Activated T-cell treated with anti-CD3 and anti-CD28 coated beads, Interleukin-2, amount 50 U/mL, for 48 hours (primary cell): ENCODE measurements around the gene KIF11.
A peak's percentile ranks its signal among the peaks of the same experiment; 100 is the strongest.
"Not testable (repeated sequence)": the region's sequence is repeated elsewhere in the genome, so short reads cannot be mapped to it uniquely, and the experiment has no call there.

Experiments used
- DNase-seq, 2 experiments: peaks; one replicate each; pipeline ENCODE4 v3.0.0-alpha.2; 2020

The KIF11 gene

GRCh38 chr10:92591550-92592022 is 1.3 kb upstream of the KIF11 start:
- peak; percentile 91 to 93 for DNase-seq

- no peak for DNase-seq
Observed at GRCh38 chr10:92593619-92594588, 974 bp downstream of the KIF11 start.

DNA sequence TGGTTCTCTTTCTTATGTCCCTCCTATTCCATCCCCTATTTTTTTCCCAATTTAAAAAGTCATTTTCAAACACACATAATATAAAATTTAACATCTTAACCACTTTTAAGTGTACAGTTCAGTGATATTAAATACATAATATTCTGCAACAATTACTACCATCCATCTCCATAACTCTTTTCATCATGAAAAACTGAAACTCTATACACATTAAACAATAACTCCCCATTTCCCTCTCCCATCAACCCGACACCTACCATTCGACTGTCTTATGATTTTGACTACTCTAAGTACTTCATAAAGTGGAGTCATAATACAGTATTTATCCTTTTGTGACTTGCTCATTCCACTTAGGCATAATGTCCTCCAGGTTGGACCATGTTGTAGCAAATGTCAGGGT is 2.6 kb downstream of the KIF11 start:
- no peak for DNase-seq

GRCh38 chr10:92598321-92598720 is 5.4 kb downstream of the KIF11 start:
- no peak for DNase-seq

DNA sequence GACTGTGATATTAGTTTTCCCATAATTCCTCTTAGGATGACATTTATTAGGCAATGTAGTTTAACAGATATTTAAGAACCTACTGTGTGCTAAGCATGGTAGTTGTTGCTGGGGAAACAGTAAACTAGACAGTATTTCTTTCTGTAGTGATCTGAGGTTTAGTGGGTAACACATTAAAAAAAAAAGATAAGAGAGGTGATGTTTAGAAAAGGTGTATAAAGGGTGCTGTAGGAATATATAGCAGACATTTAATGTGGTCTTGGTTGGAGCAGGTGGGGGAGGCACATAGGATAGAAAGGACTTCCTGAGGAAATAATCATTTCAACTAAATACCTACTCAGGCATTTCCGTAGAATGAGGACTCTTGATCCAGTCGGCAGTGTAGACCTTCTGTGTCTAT is 11.9 kb downstream of the KIF11 start:
- no peak for DNase-seq

GRCh38 chr10:92615515-92615914 is 22.6 kb downstream of the KIF11 start:
- no peak for DNase-seq

- no peak for DNase-seq
Observed at GRCh38 chr10:92619368-92619767, 26.4 kb downstream of the KIF11 start.

DNA sequence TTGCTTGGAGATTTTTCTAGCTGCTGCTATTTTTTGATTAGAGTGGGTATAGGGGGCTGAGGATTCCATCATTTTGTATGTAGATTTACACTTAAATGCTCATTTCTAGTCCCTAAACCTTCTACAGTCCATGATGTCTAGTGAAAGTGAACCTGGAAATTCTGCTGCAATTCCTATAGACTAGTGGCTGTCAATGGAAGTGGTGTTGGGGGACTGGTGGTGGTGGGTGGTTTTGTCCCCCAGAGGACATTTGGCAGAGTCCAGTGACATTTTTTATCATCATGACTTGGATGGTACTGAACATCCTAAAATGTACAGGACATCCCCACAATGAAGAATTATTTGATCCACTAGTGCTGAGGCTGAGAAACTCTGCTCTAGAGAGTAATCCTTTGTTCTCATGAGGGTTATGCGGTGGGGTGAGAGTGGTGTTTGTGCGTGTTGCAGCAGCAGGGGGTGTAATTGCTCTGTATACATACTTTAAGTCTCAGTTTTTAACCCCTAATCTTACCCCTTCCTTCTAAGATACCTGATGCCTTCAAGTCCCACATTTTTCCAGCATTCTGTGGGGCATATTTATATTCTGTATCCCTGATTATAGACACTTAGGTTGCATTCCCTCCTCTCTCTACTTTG is 35.0 kb downstream of the KIF11 start:
- DNase-seq = no peak

GRCh38 chr10:92629945-92630344 is 37.0 kb downstream of the KIF11 start:
- no peak for DNase-seq

DNA sequence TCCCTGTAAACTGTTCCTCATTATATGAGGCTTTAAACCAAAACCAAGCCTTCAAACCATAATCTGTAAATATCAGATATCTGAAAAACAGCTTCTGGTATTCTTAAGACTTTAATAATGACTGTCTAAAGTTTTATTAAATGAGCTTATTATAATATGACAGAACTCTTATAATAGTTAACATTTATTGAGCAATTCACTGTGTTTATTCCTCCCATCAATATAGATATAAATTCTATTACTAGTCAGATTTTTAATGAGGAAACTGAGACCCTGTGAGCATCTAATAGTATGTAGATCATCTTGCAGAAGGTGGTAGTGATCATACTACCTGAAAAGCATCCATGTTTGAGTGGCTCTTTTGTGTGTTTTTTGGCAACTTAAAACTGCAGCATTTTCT is 45.1 kb downstream of the KIF11 start:
- no peak for DNase-seq

GRCh38 chr10:92640107-92640506 is 47.2 kb downstream of the KIF11 start:
- DNase-seq = no peak

- no peak for DNase-seq
Observed at GRCh38 chr10:92641492-92641891, 48.6 kb downstream of the KIF11 start.

DNA sequence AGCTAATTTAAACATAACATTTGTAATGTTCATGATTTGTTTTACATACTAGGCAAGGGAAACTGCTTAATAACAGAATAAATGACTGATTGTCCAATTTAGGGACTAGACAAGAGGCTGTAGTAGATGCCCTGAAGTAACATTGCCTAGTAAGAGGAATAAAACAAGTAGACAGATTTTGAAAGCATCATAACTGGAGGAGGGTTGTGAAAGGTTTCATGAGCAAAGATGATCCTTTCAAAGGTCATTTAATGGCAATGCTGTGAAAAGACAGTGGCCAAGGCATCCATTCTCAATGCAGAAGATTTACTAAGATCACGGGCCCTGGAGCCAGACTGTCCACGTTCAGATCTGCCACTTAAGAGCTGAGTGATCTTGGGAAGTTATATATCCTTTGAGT is 52.0 kb downstream of the KIF11 start:
- DNase-seq = no peak

GRCh38 chr10:92650864-92651263 is 57.9 kb downstream of the KIF11 start:
- DNase-seq = not testable (repeated sequence)

DNA sequence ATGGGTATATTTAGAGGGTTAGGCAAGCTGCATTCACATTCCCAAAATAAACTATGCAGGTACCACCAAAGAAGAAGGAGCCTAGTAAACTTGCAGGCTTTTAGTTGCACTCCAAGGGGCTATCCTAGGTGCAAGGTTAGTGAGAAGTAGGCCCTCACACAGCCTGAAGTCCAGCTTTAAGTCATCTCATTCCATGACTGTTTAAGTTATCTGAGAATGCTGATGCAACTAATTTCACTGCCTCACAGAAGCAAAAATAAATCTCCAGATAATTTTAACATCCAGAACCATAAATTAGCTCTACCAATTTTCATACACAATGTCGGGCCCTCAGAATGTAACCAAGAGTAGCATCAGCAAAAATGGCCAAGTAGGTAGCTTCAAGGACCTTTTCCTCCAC is 62.5 kb downstream of the KIF11 start:
- DNase-seq = no peak

GRCh38 chr10:92656266-92656961 is 63.5 kb downstream of the KIF11 start:
- DNase-seq = no peak

DNA sequence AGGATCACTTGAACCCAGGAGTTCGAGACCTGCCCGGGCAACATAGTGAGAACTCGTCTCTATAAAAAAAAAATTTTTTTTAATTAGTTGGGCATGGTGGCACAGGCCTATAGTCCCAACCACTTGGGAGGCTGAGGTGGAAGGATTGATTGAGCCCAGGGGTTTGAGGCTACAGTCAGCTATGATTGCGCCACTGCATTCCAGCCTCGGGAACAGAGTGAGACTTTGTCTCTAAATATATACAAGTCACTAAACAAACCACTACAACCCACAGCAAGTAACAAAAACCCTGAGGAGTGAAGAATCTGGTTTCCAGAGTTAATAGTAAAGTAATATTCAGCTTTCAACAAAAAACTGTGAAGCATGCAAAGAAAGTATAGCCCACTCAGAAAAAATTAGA is 64.1 kb downstream of the KIF11 start:
- DNase-seq = no peak

GRCh38 chr10:92662848-92663247 is 69.9 kb downstream of the KIF11 start:
- no peak for DNase-seq

DNA sequence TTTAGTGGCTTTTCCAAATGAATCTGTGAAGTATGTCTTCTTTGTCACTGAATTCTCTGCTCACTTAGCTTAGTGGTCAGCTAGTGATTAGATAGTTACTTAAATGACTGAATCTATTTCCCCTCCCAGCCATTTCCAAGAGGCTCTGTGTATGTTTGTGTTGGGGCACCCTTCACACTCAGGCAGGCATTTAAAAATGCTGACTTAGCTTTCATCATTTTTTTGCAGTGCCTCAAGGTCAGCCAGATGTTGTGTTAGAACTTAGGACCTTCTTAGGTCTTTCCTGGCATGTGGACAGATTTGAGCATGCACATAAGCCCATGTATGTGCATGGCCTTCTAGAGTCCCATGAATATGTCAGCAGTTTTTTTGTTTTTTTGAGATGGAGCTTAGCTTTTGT is 71.4 kb downstream of the KIF11 start:
- no peak for DNase-seq

GRCh38 chr10:92667078-92667477 is 74.1 kb downstream of the KIF11 start:
- DNase-seq = no peak

DNA sequence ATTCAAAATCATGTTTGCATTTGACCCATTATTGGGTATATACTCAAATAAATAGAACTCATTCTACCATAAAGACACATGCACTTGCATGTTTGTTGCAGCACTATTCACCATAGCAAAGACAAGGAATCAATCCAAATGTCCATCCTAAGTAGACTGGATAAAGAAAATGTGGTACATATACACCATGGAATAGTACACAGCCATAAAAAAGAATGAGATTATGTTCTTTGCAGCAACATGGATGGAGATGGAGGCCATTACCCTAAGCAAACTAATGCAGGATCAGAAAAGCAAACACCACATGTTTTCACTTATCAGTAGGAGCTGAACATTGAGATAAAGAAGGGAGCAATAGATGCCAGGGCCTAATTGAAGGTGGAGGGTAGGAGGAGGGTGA is 84.8 kb downstream of the KIF11 start:
- no peak for DNase-seq

DNA sequence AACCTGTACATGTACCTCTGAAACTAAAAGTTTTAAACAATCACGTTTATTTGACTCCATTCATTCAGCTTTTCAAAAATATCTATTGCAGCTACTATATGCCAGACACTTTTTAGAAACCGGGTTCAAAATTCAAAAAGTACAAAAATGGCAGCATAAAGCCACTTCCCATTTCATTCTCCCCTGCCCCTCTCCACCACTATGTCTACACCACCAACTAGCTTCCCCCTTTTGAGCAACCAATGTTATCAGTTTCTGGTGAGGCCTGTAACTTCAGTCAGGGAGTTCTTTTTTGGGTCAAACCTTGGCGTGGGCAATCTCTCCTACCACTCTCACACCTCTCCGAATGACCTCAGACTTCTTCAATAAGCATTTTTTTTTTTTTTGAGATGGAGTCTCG is 85.3 kb downstream of the KIF11 start:
- DNase-seq = no peak

DNA sequence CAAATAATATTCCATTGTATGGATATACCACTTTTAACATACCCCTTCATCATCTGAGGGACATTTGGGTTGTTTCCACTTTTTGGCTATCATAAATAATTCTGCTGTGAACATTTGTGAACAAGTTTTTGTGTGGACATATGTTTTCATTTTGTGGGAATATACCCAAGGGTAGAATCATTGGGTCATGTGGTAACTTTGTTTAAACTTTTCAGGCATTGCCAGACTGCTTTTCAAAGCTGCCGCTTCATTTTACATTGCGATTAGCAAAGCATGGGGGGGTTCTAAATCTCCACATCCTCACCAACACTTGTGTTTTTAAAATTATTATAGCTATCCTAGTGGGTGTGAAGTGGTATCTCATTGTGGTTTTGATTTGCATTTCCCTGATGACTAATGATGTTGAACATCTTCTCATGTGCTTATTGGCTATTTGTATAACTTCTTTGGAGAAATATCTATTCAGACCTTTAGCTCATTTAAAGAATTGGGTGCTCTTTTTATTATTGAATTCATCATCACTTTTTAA is 88.4 kb downstream of the KIF11 start:
- DNase-seq = no peak
